Neuron (in vitro differentiated cells): ENCODE measurements around the gene SERGEF.
"Not testable (repeated sequence)": the region's sequence is repeated elsewhere in the genome, so short reads cannot be mapped to it uniquely, and the experiment has no call there.

ENCODE experiments used
- H2AFZ ChIP-seq: one replicate; pipeline ENCODE4 v1.6.1; 2013; ENCODE audit warnings: low read depth, mild to moderate bottlenecking, inconsistent platforms, low read length, moderate library complexity
- H3K27me3 ChIP-seq: one replicate; pipeline ENCODE4 v1.6.1; 2013; ENCODE audit warnings: low read length; ENCODE audit not compliant: insufficient read depth
- H3K36me3 ChIP-seq: one replicate; pipeline ENCODE4 v1.6.1; 2013; ENCODE audit warnings: low read length; ENCODE audit not compliant: insufficient read depth
- H3K4me1 ChIP-seq: one replicate; pipeline ENCODE4 v1.6.1; 2013; ENCODE audit warnings: low read length; ENCODE audit not compliant: insufficient read depth
- H3K4me3 ChIP-seq: 2 replicates; pipeline ENCODE4 v1.5.1; 2013; ENCODE audit warnings: mild to moderate bottlenecking, low read length, moderate library complexity
- H3K9me3 ChIP-seq: one replicate; pipeline ENCODE4 v1.6.1; 2013; ENCODE audit warnings: low read length

Gene SERGEF

DNA sequence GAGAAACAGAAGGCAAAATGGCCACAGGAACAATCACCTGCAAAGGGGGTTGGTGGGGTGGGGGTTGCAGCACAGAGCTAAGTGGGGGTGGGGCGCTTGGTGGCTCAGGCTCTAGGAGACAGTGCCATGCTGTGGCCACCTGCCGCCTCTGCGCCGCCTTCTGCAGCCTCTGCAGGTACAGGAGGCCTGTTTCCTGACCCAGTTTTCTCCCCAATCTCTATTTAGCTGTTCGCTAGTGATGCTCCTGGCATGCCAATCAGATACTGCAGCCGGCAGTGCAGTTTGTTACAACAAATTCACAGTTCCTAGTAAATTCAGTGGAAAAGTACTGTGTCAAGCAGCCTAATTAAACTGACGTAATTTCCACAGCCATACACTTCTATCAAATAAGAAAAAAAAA is 106.4 kb downstream of the SERGEF start:
- H2AFZ ChIP-seq: no peak overlapping the region
- H3K36me3 ChIP-seq: no peaks in the 10 kb centered on the region
- no peaks in the 10 kb centered on the region for H3K4me1 ChIP-seq
- no peak overlapping the region for H3K4me3 ChIP-seq
- no peaks in the 10 kb centered on the region for H3K9me3 ChIP-seq
- H3K27me3 ChIP-seq: no peaks in the 10 kb centered on the region

DNA sequence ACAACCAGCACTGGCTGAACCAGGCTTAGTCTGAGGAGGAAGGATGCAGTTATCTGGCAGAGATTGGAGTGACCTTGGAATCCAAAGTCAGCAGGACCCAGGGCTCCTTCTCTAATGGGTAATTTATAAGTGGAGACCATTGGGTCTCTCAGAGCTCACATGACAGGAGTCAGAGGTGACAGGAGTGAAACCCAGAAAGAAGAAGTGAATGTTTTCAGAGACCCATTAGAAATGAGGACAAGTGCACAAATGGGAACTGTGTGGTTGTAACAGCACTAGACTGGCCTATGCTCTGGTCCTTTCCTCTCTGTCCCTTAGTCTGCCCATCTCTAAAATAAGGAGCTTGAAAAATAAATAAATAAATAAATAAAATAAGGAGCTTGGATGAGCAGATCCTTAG is 107.4 kb downstream of the SERGEF start:
- Histone ChIP-seq H3K36me3 (no peaks in the 10 kb centered on the region), H2AFZ (no peak overlapping the region), H3K4me1 (no peaks in the 10 kb centered on the region), H3K4me3 (no peak overlapping the region), H3K27me3 (no peaks in the 10 kb centered on the region), H3K9me3 (no peaks in the 10 kb centered on the region)

DNA sequence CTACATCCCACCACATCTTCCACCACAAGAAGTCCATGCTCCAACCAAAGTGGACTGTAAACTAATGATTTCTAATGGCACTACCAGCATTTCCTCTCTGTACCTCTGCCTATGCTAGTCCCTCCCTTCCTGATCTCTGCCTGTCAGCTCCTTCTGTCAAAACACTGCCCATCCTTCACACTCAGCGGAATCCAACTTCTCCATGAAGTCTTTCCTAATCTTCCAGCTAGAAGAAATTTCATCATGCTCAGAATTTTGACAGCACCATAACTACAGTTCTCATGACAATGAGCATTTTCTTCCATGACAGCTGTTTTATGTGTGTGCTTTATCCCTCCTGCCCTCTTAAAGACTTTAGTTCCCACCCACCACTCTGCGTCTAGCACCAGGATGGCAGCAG is 111.4 kb downstream of the SERGEF start:
- no peak overlapping the region for H3K4me3 ChIP-seq
- H3K9me3 ChIP-seq: no peaks in the 10 kb centered on the region
- no peaks in the 10 kb centered on the region for H3K4me1 ChIP-seq
- H3K27me3 ChIP-seq: no peaks in the 10 kb centered on the region
- H2AFZ ChIP-seq: no peak overlapping the region
- H3K36me3 ChIP-seq: no peaks in the 10 kb centered on the region

DNA sequence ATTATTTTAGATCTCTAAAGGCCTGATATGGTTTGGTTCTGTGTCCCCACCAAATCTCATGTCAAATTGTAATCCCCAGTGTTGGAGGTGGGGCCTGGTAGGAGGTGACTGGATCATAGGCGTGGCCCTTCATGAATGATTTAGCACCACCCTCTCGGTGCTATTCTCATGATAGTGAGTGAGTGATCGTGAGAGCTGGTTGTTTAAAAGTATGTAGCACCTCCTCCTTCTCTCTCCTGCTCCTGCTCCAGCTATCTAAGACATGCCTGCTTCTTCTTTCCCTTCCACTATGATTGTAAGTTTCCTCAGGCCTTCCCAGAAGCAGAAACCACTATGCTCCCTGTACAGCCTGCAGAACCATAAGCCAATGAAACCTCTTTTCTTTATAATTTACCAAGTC is 114.1 kb downstream of the SERGEF start:
- Histone ChIP-seq H2AFZ (no peak overlapping the region), H3K27me3 (no peaks in the 10 kb centered on the region), H3K4me3 (no peak overlapping the region), H3K36me3 (no peaks in the 10 kb centered on the region), H3K9me3 (no peaks in the 10 kb centered on the region), H3K4me1 (no peaks in the 10 kb centered on the region)

DNA sequence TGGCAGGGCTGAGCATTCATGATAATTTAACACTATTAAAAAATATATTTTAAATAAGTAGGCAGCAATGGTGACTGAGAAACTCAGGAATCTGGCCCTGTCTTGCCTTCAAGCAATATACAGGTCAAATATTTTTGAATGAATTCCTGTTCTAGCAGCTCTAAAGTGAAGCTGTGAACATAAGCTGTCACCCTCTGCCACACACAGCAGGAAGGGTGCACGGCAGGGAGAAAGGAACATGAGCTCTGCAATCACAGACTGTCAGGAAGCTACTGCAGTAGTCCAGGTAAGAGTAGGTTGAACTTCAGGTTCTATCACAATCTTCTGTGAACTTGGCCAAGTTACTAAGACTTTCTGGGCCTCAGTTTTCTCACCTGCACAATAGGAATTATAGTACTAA is 114.8 kb downstream of the SERGEF start:
- no peaks in the 10 kb centered on the region for H3K36me3 ChIP-seq
- no peak overlapping the region for H2AFZ ChIP-seq
- H3K9me3 ChIP-seq: peaks cover 1% of the 10 kb centered on the region
- H3K4me3 ChIP-seq: no peak overlapping the region
- H3K4me1 ChIP-seq: no peaks in the 10 kb centered on the region
- H3K27me3 ChIP-seq: no peaks in the 10 kb centered on the region

DNA sequence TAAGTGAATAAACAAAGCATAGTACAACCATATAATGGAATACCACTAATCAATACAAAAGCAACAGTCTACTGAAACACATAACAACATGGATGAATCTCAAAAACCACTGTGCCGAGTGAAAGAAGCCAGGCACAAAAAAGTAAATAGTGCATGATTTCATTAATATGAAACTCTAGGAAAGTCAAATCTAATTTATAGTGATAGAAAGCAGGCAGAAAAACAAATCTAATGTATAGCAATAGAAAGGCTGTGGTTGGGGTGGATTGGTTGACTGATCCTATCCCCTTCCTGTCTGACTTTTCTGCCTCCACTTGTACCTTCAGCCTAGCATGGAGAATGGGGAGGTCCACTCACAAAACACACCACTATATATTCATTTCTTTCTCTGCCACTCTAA is 115.4 kb downstream of the SERGEF start:
- no peaks in the 10 kb centered on the region for H3K27me3 ChIP-seq
- H3K4me1 ChIP-seq: no peaks in the 10 kb centered on the region
- no peaks in the 10 kb centered on the region for H3K36me3 ChIP-seq
- H2AFZ ChIP-seq: no peak overlapping the region
- H3K4me3 ChIP-seq: no peak overlapping the region
- H3K9me3 ChIP-seq: peaks cover 1% of the 10 kb centered on the region

DNA sequence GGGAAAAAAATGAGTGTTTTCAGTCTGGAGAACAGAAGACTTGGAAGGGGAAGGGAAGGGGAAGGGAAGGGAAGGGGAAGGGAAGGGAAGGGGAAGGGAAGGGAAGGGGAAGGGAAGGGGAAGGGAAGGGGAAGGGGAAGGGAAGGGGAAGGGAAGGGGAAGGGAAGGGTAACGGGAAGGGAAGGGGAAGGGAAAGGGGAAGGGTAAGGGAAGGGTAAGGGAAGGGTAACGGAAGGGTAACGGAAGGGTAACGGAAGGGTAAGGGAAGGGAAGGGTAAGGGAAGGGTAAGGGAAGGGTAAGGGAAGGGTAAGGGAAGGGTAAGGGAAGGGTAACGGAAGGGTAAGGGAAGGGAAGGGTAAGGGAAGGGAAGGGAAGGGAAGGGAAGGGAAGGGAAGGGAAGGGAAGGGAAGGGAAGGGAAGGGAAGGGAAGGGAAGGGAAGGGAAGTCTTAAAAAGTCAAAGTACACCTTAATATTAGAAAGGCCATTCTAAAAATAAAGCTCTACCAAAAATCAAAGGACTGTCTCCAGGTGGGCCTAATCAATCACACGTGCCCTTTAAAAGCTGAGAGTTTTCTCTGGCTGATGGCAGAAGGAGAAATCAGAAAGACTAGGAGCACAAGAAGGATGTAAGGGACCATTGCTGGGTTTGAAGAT is 116.2 kb downstream of the SERGEF start:
- H3K4me3 ChIP-seq, H3K9me3 ChIP-seq, H3K27me3 ChIP-seq, H3K4me1 ChIP-seq, H3K36me3 ChIP-seq, H2AFZ ChIP-seq: not testable (repeated sequence)

DNA sequence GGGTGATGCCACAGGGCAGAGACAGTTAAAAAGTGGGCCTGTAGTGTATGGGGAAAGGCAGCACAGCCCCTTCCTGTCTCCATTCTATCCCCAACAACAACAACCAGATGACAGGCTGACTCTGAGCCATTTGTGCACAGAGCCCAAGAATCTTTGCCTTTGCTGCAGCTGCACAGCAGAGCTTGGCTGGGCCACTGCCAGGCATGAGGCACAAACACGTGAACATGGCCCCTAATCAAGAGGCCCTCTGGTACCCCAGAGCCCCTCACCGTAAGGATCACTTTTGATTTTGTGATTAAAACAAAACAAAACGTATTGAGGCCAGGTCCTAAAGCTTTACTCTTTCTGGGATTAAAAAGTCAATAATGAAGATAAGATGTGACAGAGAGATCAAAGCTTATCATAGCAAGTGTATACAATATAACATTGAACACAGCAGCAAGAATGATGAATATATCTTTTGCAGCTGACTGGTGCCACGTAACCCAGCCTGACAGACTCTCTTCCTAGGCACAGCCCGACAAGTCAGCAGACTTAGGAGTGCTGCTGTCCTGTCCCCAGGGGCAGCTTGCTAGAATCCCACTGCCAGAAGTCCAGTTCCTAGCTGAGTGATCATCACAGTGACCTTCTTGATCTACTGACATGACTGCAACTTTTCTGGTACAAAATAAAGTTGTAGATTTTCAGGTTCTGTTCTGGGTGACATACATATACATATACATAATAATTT is 117.8 kb downstream of the SERGEF start:
- Histone ChIP-seq H3K4me1 (no peaks in the 10 kb centered on the region), H2AFZ (no peak overlapping the region), H3K4me3 (no peak overlapping the region), H3K9me3 (peaks cover 1% of the 10 kb centered on the region), H3K36me3 (no peaks in the 10 kb centered on the region), H3K27me3 (no peaks in the 10 kb centered on the region)

DNA sequence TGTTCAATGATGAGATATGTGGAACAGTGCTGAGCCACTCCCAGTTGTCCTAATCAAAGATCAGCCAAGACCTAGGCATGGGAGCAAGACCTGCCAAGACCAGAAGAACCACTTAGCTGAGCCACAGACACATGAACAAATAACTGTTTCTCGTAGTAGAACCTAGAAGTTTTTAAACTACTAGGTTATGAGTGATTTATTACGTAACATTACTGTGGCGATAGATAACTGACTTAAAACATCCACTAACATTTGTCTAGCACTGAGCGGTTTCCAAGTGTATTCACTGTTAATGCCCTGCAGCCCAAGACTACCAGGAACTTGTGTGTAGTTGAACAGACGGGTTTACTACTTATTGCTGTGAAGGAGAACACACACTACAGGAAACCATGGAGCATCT is 120.4 kb downstream of the SERGEF start:
- Histone ChIP-seq H2AFZ (no peak overlapping the region), H3K27me3 (no peaks in the 10 kb centered on the region), H3K4me1 (peaks cover 12% of the 10 kb centered on the region), H3K9me3 (peaks cover 1% of the 10 kb centered on the region), H3K36me3 (no peaks in the 10 kb centered on the region), H3K4me3 (no peak overlapping the region)

DNA sequence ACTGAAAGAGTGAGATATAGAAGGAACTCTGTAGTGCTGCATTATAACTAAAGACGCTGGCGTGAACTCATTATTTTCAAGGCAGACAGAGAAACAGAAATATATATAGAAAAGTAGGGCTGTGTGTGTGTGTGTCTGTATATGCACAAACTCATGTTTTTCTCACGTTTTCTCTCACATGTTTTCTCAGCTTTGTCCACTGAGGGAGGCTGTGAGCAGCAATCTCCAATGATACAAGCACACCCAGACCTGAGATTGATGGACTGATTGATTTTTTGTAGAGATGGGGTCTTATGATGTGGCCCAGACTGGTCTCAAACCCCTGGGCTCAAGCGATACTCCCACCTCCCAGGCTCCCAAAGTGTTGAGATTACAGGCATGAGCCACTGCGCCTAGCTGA is 122.5 kb downstream of the SERGEF start:
- Histone ChIP-seq H3K27me3 (no peaks in the 10 kb centered on the region), H3K36me3 (no peaks in the 10 kb centered on the region), H3K9me3 (peaks cover 1% of the 10 kb centered on the region), H2AFZ (no peak overlapping the region), H3K4me3 (no peak overlapping the region), H3K4me1 (peaks cover 13% of the 10 kb centered on the region)

DNA sequence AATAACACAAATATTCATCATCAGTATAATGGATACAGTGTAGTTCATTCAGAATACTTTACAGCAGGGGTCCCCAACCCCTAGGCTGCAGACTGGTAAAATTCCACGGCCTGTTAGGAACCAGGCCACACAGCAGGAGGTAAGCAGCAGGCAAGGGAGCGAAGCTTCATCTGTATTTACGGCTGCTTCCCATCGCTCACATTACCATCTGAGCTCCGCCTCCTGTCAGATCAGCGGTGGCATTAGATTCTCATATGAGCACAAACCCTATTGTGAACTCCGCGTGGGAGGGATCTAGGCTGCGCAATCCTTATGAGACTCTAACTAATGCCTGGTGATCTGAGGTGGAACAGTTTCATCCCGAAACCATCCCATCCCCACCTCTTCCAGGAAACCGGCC is 125.1 kb downstream of the SERGEF start:
- H3K36me3 ChIP-seq: no peaks in the 10 kb centered on the region
- H3K9me3 ChIP-seq: no peaks in the 10 kb centered on the region
- no peak overlapping the region for H3K4me3 ChIP-seq
- no peaks in the 10 kb centered on the region for H3K27me3 ChIP-seq
- no peak overlapping the region for H2AFZ ChIP-seq
- peaks cover 13% of the 10 kb centered on the region for H3K4me1 ChIP-seq

DNA sequence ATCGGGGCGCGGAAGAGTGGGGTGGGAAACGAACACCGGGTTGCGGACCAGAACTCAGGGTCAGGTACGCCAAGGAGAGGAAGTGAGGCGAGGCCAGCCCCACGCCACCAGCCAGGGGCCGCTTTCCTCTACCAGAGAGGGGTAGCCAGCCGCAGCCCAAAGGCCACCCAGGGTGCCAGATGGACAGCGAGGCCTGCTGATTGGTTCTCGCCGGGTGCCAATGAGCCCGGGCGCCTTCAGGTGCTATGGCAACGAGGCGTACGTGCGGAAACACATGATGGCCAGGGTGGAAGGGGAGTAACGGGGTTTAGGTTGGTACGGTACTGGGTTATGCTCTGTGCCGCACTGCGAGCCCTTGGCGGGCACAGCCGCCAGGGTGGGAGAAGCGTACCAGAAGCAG is 128.9 kb downstream of the SERGEF start:
- no peak overlapping the region for H3K4me3 ChIP-seq
- no peaks in the 10 kb centered on the region for H3K27me3 ChIP-seq
- no peak overlapping the region for H2AFZ ChIP-seq
- H3K4me1 ChIP-seq: peaks cover 13% of the 10 kb centered on the region
- no peaks in the 10 kb centered on the region for H3K36me3 ChIP-seq
- H3K9me3 ChIP-seq: no peaks in the 10 kb centered on the region

DNA sequence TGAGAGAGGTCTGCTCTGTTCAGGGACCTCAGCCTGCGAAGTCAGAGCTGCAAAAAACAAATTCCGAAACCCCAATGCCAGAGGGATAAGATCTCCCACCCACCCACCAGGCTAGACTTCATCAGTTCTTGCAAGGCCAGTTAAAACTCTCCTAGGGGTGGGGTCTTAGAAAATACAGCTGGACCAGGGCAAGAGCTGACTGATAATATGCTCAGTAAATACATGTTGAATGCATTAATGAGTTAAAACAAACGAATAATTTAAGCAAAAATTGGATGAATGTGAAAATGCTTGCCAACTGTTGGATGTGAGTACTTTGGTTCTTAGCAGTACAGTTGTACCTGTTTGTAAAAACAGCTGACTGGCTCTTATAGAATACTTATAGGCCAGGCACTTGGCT is 129.8 kb downstream of the SERGEF start:
- H2AFZ ChIP-seq: no peak overlapping the region
- no peaks in the 10 kb centered on the region for H3K36me3 ChIP-seq
- peaks cover 7% of the 10 kb centered on the region for H3K4me1 ChIP-seq
- no peaks in the 10 kb centered on the region for H3K27me3 ChIP-seq
- H3K9me3 ChIP-seq: no peaks in the 10 kb centered on the region
- no peak overlapping the region for H3K4me3 ChIP-seq

DNA sequence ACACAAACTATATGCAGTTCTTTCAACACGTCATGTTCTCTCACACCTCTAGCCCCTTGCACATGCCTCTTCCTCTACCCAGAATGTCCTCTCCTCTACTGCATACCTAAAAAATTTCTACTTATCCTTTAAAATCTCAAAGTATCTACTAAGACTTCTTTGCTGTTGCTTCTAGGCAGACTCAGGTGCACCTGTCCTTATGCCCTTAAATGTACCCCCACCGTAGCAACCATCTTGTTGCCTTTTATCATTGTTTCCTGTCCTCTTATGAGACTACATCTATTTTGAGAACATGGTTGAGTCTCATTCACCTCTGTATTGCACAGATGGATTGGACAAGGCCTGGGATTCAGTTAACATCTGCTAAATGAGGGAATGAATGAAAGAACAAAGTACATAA is 134.1 kb downstream of the SERGEF start:
- Histone ChIP-seq H3K4me1 (no peaks in the 10 kb centered on the region), H2AFZ (no peak overlapping the region), H3K9me3 (no peaks in the 10 kb centered on the region), H3K27me3 (no peaks in the 10 kb centered on the region), H3K36me3 (peaks cover 4% of the 10 kb centered on the region), H3K4me3 (no peak overlapping the region)
